ENCODE measurements around the gene STARD5.

The STARD5 gene

DNA sequence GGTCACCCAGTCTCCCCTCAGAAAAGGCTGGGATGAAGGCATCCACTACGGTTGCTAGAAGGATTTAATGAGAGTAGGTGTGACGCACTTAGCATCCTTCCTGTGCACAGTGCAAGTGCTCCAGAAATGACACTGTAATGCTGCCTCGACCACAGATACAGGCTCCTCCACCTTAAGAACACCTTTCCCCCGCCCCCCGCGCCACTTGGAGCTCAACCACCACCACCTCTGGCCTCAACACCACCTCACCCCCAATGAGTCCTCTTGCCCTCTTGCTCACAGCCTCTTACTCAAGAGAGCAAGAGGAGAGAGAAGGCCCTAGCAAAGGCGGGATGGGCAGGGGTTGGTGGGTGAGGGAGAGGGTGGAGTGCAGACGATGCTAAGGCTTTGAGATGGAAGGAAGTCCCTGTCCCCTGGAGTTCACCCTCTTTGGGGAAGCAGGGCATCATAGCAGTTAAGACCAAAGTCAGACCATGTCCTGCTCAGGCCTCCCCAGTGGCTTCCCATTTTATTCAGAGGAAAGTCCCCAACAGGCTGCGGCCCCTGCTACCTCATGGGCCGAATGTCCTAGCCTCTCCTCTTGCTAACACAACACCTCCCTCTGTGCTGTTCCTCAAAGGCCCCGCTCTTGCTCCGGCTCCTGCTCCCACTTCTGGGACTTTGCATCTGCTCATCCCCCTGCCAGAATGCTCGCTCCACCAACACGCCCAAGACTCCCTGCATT, 8.3 kb downstream of the STARD5 start:
- Histone ChIP-seq H3K9me3 (no peaks in the 10 kb centered on the region), H4K20me1 (no peaks in the 10 kb centered on the region), H3K36me3 (peaks cover 62% of the 10 kb centered on the region), H3K27me3 (no peaks in the 10 kb centered on the region), H3K4me2 (no peak overlapping the region), H3K4me1 (peaks cover 20% of the 10 kb centered on the region), H3K27ac (no peak overlapping the region), H3K9ac (no peak overlapping the region), H3K4me3 (no peak overlapping the region)
- TF ChIP-seq Cebpa-rat (IDR thresholded peaks at IDR 0.05): no peak

DNA sequence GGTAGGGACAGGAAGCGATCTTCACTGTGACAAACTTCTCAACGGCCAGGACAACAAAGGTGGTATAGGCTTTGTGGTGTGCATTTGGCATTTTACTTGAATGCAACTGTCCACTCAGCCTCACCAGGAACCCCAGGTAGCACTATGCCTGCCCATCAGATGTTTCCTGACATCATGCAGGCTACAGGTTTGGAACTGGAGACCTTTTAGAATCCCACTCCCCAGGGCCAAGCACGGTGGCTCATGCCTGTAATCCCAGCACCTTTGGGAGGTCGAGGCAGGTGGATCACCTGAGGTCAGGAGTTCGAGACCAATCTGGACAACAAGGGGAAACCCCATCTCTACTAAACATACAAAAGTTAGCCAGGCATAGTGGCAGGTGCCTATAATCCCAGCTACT, 9.6 kb downstream of the STARD5 start:
- Histone ChIP-seq H3K4me2 (no peak overlapping the region), H3K27ac (no peak overlapping the region), H3K36me3 (peaks cover 62% of the 10 kb centered on the region), H3K9ac (no peak overlapping the region), H3K27me3 (no peaks in the 10 kb centered on the region), H4K20me1 (no peaks in the 10 kb centered on the region), H3K4me1 (peaks cover 20% of the 10 kb centered on the region), H3K4me3 (no peak overlapping the region), H3K9me3 (no peaks in the 10 kb centered on the region)
- TF ChIP-seq Cebpa-rat (IDR thresholded peaks at IDR 0.05): no peak

DNA sequence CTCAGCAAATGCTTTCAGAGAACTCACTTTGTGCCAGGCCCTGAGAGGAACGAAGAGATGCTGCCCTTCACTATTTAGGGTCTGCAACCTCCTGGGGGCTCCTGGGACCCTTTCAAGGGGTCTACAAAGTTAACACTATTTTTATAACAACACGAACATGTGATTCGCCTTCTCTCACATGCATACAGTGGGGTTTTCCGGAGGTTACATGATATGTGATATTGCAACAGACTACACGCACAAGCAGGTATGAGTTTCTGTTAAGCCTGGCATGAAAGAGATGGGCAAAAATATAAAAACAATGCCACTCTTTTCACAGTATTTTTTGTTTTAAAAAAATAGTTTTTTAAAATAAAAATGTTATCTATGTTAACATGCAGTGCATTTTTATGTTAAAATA, 10.3 kb downstream of the STARD5 start:
- Histone ChIP-seq H3K27ac (no peak overlapping the region), H3K4me1 (peaks cover 20% of the 10 kb centered on the region), H4K20me1 (no peaks in the 10 kb centered on the region), H3K9ac (no peak overlapping the region), H3K9me3 (no peaks in the 10 kb centered on the region), H3K4me2 (no peak overlapping the region), H3K36me3 (peaks cover 62% of the 10 kb centered on the region), H3K27me3 (no peaks in the 10 kb centered on the region), H3K4me3 (no peak overlapping the region)
- TF ChIP-seq Cebpa-rat (IDR thresholded peaks at IDR 0.05): no peak

DNA sequence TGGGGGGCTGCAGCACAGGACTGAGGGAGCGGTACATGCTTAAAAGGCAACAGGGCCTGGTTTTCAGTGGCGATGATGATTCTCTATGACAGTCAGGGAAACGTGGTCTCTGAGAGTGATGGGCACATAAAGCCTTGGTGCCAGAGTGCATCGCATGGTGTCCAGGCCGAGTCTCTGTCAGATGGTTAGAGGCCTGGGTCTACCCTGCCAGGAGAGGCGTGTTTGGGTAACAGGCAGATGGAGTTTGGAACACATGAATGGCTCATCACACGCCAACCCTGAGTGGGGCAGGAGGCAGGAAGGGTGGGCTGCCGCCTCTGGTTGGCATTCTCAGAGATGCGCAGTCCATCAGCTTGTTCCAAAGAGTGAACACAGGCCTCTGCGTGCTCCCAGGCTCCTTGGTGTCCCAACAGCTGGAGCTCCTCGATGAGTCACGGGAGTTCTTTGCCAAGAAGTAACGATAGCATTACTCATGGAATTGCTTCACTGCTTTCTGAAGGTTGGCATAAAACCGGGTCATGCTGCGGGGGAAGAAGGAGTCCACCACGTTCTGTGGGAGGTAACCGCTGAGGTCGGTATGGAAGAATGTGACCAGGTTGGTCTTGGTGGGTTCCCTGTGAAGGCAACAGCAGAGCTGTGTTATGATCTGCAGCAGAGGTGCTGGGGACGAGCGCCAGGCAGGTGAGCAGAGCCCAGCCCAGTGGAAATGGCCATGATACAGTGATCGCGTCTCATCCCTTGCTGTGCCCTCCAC, 11.0 kb downstream of the STARD5 start:
- TF ChIP-seq Cebpa-rat (IDR thresholded peaks at IDR 0.05): no peak
- no peaks in the 10 kb centered on the region for H4K20me1 ChIP-seq
- H3K27me3 ChIP-seq: no peaks in the 10 kb centered on the region
- H3K36me3 ChIP-seq: peaks cover 62% of the 10 kb centered on the region
- H3K4me2 ChIP-seq: peak overlapping the region; percentile 66
- H3K9me3 ChIP-seq: no peaks in the 10 kb centered on the region
- peaks cover 20% of the 10 kb centered on the region for H3K4me1 ChIP-seq
- H3K27ac ChIP-seq: peak overlapping the region; percentile 66; the same call in 1 of the 2 replicates
- no peak overlapping the region for H3K4me3 ChIP-seq
- no peak overlapping the region for H3K9ac ChIP-seq

DNA sequence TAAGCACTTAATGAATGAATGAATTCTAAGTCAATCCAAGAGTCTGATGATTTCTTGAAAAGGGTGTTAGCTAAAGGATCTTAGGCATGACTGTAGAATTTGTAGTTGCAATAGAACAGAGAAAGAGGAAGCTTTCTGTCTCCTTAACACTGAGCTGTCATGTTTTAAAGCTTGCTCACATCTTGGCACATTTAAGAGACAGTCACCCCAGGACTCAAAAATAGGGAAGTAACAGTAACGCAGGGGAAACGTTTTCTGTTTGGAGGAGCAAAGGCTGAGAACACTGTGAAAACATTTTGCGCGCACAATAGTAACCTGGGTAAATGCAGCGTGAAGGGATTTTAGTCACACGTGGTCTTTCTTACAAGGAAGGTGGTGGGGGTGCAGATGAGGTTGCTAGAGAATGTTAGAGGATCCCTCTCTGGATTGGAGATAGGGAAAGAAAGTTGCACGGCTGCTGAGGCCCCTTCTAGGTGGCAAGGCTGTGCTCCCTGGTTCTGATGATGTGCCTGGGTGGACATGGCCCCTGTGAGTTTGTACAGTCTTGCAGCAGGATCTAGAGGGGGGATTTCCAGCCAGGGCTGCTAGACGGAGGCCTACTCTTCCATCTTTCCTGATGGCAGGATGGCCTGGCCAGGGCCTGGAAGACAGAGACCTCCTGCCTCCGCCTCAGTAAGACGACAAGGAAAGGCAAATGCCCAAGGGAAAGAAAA, 12.0 kb downstream of the STARD5 start:
- Histone ChIP-seq H3K36me3 (peaks cover 62% of the 10 kb centered on the region), H3K4me2 (peak overlapping the region; percentile 66), H3K4me3 (no peak overlapping the region), H3K9ac (peak overlapping the region; percentile 26; the same call in 1 of the 2 replicates), H3K9me3 (no peaks in the 10 kb centered on the region), H4K20me1 (no peaks in the 10 kb centered on the region), H3K27me3 (no peaks in the 10 kb centered on the region), H3K27ac (peak overlapping the region; percentile 66), H3K4me1 (peaks cover 20% of the 10 kb centered on the region)
- TF ChIP-seq Cebpa-rat (IDR thresholded peaks at IDR 0.05): no peak

DNA sequence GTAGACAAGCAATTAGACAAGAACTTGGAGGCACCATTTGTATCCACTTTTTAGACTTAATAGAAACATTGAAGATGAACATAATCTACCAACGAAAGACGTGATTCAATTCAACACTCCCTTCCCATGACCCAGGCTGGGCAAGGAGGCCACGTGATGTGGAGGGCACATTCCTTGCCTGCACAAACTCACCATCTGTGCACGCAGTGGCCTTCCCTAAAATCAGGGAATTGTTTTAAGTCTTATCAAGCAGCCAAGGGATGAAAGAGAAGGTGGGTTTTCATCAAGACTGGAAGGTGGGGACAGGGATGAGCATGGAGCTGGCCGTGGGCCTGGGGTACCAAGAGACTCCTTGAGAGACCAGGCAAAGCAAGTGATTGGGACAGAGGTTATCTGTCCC, 13.5 kb downstream of the STARD5 start:
- H3K9me3 ChIP-seq: no peaks in the 10 kb centered on the region
- no peaks in the 10 kb centered on the region for H3K27me3 ChIP-seq
- no peak overlapping the region for H3K4me3 ChIP-seq
- H3K4me2 ChIP-seq: no peak overlapping the region
- peaks cover 20% of the 10 kb centered on the region for H3K4me1 ChIP-seq
- TF ChIP-seq Cebpa-rat (IDR thresholded peaks at IDR 0.05): no peak
- no peak overlapping the region for H3K9ac ChIP-seq
- no peak overlapping the region for H3K27ac ChIP-seq
- H3K36me3 ChIP-seq: peaks cover 72% of the 10 kb centered on the region
- no peaks in the 10 kb centered on the region for H4K20me1 ChIP-seq

DNA sequence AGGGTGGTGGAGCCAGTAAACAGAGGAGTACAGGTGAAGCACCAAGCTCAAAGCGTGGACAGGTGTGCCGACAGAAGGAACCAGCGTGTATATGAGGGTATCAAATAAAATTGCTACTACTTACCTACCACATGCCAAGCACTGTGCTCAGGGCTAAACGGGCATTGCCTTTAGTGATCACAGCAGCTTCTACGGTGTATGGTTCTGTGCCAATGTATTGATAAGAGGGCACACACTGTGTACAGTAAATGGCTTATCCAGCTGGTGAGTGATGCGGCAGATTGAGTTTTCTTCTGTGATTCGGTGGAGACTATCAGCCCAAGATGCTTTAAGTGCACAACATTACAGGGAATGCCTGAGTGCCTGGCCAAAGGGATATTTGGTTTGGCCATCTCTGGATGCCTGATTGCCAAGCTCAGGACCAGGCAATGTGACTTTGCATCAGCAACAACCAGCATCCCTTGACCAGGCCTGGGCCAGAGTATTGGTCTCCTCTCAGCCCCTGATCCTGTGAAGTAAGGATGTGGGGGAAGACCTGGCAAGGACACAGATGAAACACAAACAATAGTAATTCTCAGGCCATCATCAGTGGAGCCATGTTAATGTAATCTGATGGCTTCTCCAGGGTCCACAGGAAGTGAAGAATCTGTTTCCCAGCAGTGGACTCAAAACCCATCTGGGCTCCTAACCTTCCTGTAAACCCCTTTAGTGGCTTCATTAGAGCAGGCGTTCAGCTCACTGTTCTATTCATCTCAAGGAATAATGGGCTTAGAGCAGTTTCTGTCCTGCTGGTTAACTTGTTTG, 14.1 kb downstream of the STARD5 start:
- Histone ChIP-seq H3K36me3 (peaks cover 72% of the 10 kb centered on the region), H3K4me3 (no peak overlapping the region), H3K4me2 (no peak overlapping the region), H3K27me3 (no peaks in the 10 kb centered on the region), H3K27ac (no peak overlapping the region), H3K9ac (no peak overlapping the region), H3K9me3 (no peaks in the 10 kb centered on the region), H4K20me1 (no peaks in the 10 kb centered on the region), H3K4me1 (peaks cover 23% of the 10 kb centered on the region)
- TF ChIP-seq Cebpa-rat (IDR thresholded peaks at IDR 0.05): no peak

DNA sequence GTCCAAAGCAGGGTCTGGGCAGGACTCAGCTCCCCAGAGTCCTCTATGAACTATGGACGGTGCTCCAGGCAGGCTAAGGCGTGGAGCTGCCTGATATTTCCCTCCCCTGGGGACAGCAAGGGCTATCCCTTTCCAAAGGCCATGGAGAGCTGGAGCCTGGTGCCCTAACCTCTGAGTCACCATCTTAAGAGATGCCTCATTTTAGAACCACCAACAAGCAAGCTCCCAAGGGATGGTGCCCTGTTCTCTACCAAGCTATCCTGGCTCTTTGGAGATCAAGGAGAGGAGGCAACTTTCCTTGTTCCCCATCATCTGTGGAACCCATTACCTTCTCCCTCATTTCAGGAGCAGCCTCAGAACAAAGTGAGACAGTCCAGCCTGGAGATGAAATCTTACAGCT, 15.7 kb downstream of the STARD5 start:
- Histone ChIP-seq H3K27ac (no peak overlapping the region), H3K27me3 (no peaks in the 10 kb centered on the region), H3K9me3 (no peaks in the 10 kb centered on the region), H3K36me3 (peaks cover 82% of the 10 kb centered on the region), H3K4me2 (no peak overlapping the region), H3K9ac (no peak overlapping the region), H3K4me1 (peaks cover 39% of the 10 kb centered on the region), H3K4me3 (no peak overlapping the region), H4K20me1 (no peaks in the 10 kb centered on the region)
- no peak for TF ChIP-seq Cebpa-rat (IDR thresholded peaks at IDR 0.05)

DNA sequence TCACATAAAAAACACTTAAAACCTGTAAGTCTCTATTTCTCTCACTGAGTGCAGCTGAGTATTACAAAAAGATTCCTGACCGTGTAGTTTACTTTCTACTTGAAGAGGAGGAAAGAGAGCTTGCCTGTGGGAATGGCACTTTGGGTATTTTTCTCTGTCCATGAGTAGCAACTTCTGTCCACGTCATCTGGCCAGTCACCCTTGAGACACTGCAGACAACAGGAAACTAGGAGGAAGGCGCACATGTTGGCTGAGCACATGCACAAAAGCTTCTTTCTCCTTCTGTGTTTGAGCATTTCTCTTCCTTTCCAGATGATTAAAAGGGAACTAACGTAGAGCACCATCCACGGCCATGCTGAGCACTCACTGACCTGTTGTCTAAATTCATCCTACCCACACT, 19.7 kb downstream of the STARD5 start:
- Histone ChIP-seq H3K9ac (peak overlapping the region; percentile 47), H4K20me1 (no peaks in the 10 kb centered on the region), H3K4me1 (peaks cover 59% of the 10 kb centered on the region), H3K4me3 (no peak overlapping the region), H3K27me3 (no peaks in the 10 kb centered on the region), H3K4me2 (peak overlapping the region; percentile 98), H3K9me3 (no peaks in the 10 kb centered on the region), H3K36me3 (peaks cover 97% of the 10 kb centered on the region), H3K27ac (peak overlapping the region; percentile 78)
- TF ChIP-seq Cebpa-rat (IDR thresholded peaks at IDR 0.05): no peak

All from BLaER1 (cell line).